ENCODE measurements around the gene DAGLA. TPM values are rescaled to one million over a fixed set of nuclear protein-coding genes. Genes with fewer than 3 reads are reported as not detected.
"Not testable (repeated sequence)": the region's sequence is repeated elsewhere in the genome, so short reads cannot be mapped to it uniquely, and the experiment has no call there.

Gene DAGLA
- total RNA-seq, 1 donor from 2014 or later: 8.7 TPM

DNA sequence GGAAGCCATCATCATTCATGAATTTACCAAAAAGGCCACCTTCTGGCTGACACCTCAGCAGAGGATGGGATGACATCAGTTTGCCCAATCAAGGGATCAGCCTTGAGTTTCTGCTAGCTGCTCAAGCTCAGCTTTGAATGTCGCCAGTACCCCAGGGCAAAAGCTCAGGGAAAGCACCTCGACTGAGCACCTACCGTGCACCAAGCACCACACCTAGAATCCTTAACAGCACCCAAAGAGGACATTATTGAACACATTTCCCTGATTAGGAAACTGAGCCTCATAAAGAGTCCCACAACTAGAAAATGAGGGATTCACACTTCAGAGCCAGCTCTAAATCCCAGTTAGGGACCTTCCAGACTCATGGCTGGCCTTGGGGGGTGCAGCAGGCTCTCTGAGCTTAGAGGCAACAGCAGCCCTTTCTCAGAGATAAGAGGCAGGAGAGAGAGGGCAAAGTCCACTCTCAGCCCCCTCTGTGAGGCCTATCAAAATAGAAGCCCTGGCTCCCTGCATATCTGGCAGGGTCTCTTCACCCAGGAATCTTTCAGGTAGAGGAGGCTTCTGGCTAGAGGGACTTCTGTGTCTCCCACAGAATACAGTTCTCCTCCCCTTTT is 13.4 kb upstream of the DAGLA start:
- TF ChIP-seq, protein P1, sequence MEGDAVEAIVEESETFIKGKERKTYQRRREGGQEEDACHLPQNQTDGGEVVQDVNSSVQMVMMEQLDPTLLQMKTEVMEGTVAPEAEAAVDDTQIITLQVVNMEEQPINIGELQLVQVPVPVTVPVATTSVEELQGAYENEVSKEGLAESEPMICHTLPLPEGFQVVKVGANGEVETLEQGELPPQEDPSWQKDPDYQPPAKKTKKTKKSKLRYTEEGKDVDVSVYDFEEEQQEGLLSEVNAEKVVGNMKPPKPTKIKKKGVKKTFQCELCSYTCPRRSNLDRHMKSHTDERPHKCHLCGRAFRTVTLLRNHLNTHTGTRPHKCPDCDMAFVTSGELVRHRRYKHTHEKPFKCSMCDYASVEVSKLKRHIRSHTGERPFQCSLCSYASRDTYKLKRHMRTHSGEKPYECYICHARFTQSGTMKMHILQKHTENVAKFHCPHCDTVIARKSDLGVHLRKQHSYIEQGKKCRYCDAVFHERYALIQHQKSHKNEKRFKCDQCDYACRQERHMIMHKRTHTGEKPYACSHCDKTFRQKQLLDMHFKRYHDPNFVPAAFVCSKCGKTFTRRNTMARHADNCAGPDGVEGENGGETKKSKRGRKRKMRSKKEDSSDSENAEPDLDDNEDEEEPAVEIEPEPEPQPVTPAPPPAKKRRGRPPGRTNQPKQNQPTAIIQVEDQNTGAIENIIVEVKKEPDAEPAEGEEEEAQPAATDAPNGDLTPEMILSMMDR (IDR thresholded peaks at IDR 0.05; ENCODE audit: unreplicated experiment): no peak
- Mint-ChIP-seq H3K27ac (peak overlapping the region; percentile 99), H3K4me3 (ENCODE audit: low read depth) (peak overlapping the region; percentile 85), H3K27me3 (no peaks in the 10 kb centered on the region), H3K4me1 (ENCODE audit: low read depth) (peaks cover 38% of the 10 kb centered on the region), H3K9me3 (ENCODE audit: low read depth) (peaks cover 3% of the 10 kb centered on the region), H3K36me3 (ENCODE audit: insufficient read depth) (peaks cover 4% of the 10 kb centered on the region)
- DNase-seq (ENCODE audit: low spot score, unreplicated experiment): peak; percentile 45

DNA sequence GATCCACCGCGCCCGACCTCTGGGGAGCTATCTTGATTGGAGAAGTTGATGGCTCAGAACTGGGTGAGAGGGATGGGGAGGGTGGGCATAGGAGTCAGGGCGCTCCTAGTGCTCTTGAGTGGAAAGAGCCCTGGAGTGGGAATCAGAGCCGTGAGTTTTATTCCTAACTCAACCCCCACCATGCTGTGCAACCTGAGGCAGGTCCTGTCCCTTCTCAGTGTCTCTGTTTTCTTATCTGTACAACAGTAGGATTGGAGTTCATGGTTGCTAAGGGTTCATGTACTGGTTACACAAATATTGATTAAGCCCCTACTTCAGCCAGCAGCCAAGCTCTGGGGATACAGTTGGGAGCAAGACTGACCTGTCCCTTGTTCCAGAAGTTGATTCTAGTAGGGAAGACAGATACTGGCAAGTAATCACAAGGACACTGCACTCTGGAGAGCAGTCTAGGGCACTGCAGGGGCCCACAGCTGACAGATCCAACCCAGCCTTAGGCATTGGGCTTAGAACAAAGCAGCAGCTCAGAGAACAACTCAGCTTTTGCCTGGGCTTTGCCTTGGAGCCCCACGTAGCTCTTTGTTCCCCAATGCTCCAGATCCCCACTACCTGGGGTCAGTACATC is 12.4 kb upstream of the DAGLA start:
- TF ChIP-seq, protein P1 (IDR thresholded peaks at IDR 0.05; ENCODE audit: unreplicated experiment): no peak
- Mint-ChIP-seq H3K27ac (peak overlapping the region; percentile 99), H3K27me3 (no peaks in the 10 kb centered on the region), H3K4me1 (ENCODE audit: low read depth) (peaks cover 38% of the 10 kb centered on the region), H3K36me3 (ENCODE audit: insufficient read depth) (peaks cover 4% of the 10 kb centered on the region), H3K4me3 (ENCODE audit: low read depth) (peak overlapping the region; percentile 85), H3K9me3 (ENCODE audit: low read depth) (peaks cover 3% of the 10 kb centered on the region)
- no peak for DNase-seq (ENCODE audit: low spot score, unreplicated experiment)

DNA sequence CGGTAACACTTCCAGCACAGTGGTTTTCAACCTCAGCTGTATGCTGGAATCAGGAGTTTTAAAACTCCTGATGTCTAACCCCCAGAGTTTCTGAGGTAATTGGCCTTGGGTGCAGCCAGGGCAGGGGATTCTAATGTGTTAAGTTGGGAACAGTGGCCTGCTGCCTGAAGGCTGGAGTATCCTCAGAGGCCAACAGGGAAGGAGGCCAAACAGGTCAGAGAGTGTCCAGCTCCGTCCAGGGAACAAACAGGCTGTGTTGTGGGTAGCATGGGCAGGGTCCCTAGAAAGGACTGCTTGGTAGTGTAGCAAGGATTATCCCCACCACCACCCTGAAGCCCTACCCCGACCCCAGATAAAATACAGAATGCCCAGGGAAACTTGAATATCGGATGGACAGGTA is 10.8 kb upstream of the DAGLA start:
- peak overlapping the region; percentile 62 for H3K4me3 Mint-ChIP-seq (ENCODE audit: low read depth)
- peaks cover 4% of the 10 kb centered on the region for H3K36me3 Mint-ChIP-seq (ENCODE audit: insufficient read depth)
- peak overlapping the region; percentile 52 for H3K27ac Mint-ChIP-seq
- TF ChIP-seq, protein P1 (IDR thresholded peaks at IDR 0.05; ENCODE audit: unreplicated experiment): no peak
- no peaks in the 10 kb centered on the region for H3K27me3 Mint-ChIP-seq
- peaks cover 40% of the 10 kb centered on the region for H3K4me1 Mint-ChIP-seq (ENCODE audit: low read depth)
- no peak for DNase-seq (ENCODE audit: low spot score, unreplicated experiment)
- H3K9me3 Mint-ChIP-seq (ENCODE audit: low read depth): peaks cover 3% of the 10 kb centered on the region

DNA sequence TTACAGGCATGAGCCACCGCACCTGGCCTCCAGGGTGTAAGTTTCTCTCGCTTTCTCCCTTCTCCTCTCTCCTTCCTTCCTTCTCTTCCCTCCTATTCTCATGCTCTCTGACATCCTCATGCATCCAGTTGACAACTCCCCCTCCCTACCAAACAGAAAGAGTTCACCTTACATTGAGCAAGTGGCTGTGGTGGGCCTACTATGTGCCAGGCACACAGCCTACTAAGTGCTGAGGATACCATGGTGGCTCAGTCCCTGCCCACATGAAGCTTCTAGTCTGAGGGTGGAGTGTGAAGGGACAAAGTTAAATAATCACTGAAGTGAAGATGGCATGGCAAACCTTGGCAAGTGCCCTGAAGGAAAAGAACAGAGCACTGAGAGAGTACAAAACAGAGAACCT is 9.6 kb upstream of the DAGLA start:
- H3K9me3 Mint-ChIP-seq (ENCODE audit: low read depth): peaks cover 3% of the 10 kb centered on the region

DNA sequence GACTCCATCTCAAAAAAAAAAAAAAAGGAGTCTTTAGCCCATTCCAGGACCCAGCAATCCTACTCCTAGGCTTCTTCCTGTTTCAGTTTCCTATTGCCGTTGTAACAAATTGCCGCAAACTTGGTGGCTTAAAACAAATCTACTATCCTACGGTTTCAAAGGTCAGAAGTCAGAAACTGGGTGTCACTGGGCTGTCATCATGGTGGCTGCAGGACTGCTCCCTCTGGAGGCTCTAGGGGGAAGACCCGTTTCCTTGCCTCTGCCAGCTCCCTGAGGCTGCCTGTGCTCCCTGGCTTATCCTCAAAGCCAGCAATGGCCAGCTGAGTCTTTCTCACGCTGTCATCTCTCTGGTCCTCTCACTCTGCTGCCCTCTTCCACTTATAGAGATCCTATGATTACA is 8.7 kb upstream of the DAGLA start:
- no peak overlapping the region for H3K27ac Mint-ChIP-seq
- H3K9me3 Mint-ChIP-seq (ENCODE audit: low read depth): peaks cover 3% of the 10 kb centered on the region
- H3K4me1 Mint-ChIP-seq (ENCODE audit: low read depth): peaks cover 44% of the 10 kb centered on the region
- TF ChIP-seq, protein P1 (IDR thresholded peaks at IDR 0.05; ENCODE audit: unreplicated experiment): peak; percentile 51
- no peak overlapping the region for H3K4me3 Mint-ChIP-seq (ENCODE audit: low read depth)
- no peak for DNase-seq (ENCODE audit: low spot score, unreplicated experiment)
- no peaks in the 10 kb centered on the region for H3K27me3 Mint-ChIP-seq
- H3K36me3 Mint-ChIP-seq (ENCODE audit: insufficient read depth): peaks cover 4% of the 10 kb centered on the region

More for the DNA sequence above, 9.6 kb upstream of the DAGLA start:
- no peak for DNase-seq (ENCODE audit: low spot score, unreplicated experiment)
- peaks cover 47% of the 10 kb centered on the region for H3K4me1 Mint-ChIP-seq (ENCODE audit: low read depth)
- no peak overlapping the region for H3K4me3 Mint-ChIP-seq (ENCODE audit: low read depth)
- peaks cover 4% of the 10 kb centered on the region for H3K36me3 Mint-ChIP-seq (ENCODE audit: insufficient read depth)
- H3K27me3 Mint-ChIP-seq: no peaks in the 10 kb centered on the region
- H3K27ac Mint-ChIP-seq: no peak overlapping the region
- TF ChIP-seq, protein P1 (IDR thresholded peaks at IDR 0.05; ENCODE audit: unreplicated experiment): no peak

DNA sequence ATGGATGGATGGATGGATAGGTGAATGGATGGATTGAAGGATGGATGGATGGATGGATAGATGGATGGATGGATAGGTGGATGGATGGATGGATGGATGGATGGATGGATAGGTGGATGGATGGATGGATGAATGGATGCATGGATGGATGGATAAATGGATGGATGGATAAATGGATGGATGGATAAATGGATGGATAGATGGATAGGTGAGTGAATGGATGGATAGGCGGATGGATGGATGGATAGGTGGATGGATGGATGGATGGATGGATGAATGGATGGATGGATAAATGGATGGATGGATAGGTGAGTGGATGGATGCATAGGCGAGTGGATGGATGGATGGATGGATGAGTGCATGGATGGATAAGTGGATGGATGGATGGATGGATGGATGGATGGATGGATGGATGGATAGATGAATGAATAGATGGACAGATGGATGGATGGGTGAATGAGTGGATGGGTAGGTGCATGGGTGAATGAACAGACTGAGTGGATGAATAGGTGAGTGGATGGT is 6.2 kb upstream of the DAGLA start:
- H3K4me3 Mint-ChIP-seq (ENCODE audit: low read depth); H3K36me3 Mint-ChIP-seq (ENCODE audit: insufficient read depth); H3K9me3 Mint-ChIP-seq (ENCODE audit: low read depth); DNase-seq (ENCODE audit: low spot score, unreplicated experiment); H3K27me3 Mint-ChIP-seq; H3K27ac Mint-ChIP-seq: not testable (repeated sequence)
- peaks cover 26% of the 10 kb centered on the region for H3K4me1 Mint-ChIP-seq (ENCODE audit: low read depth)
